GM12864 (cell line): Measurements from ENCODE around the gene RTN4RL1.

Source experiments
- DNase-seq: peaks from one replicate; pipeline ENCODE4 v3.0.0-alpha.2; 2011; ENCODE audit warnings: low read depth
- H3K4me3 ChIP-seq: 2 replicates; pipeline ENCODE4 v1.5.1; 2011; ENCODE audit warnings: mild to moderate bottlenecking, low read depth, low read length, control low read depth
- CTCF ChIP-seq: IDR thresholded peaks from 2 replicates; pipeline ENCODE4 v1.5.1; 2011; ENCODE audit warnings: low read depth, mild to moderate bottlenecking, moderate library complexity, low read length, control low read depth, inconsistent platforms; ENCODE audit errors: missing control alignments

RTN4RL1 gene

DNA sequence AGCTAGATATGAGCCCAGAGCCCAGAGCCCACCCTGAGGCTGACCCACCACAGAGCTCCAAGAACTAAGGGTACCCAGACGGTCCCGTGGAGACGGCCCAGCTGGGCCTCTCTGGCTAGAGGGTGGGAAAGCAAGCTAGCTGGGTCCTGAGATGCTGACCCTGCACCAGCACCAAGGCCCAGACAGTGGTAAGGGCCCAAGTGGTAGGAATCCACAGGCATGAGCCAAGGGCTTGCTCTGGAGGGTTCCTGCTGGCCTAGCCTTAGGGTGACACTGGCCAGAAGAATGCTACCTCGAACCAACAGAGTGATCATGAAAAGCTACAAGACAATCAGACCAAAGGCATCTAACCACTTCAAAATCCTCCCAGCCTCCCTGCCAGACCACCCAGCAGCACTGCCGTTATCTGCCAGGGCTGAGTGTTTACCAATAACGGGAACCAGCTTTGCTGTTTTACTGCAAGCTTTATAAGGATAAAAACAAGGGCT lies 42.9 kb upstream of the RTN4RL1 start:
- no peak overlapping the region for H3K4me3 ChIP-seq
- no peak for DNase-seq
- TF ChIP-seq CTCF: no peak

DNA sequence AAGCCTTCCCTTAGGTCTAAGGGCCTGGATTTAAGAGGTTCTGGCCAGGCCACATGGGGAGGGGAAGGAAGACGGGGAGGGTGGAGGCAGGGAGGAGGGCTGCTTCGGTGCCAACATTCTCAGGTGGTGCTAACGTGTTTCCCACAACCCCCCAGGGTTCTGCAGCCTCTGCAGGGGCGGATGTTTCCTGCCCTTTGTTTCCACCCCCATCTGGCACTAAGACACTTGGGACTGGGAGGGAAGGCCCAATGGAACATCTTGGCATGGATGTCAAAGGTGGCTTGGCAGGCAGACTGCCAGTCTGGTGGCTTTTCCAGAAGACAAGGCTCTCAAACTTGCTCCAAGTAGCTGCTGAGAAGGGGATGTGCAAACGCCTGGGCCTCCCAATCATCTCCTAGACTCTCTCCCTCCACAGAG lies 42.5 kb upstream of the RTN4RL1 start:
- H3K4me3 ChIP-seq: no peak overlapping the region
- TF ChIP-seq CTCF: no peak
- DNase-seq: no peak

- DNase-seq: no peak
- no peak for TF ChIP-seq CTCF
- no peak overlapping the region for H3K4me3 ChIP-seq
Observed at GRCh38 chr17:2067048-2067561, 42.0 kb upstream of the RTN4RL1 start.

DNA sequence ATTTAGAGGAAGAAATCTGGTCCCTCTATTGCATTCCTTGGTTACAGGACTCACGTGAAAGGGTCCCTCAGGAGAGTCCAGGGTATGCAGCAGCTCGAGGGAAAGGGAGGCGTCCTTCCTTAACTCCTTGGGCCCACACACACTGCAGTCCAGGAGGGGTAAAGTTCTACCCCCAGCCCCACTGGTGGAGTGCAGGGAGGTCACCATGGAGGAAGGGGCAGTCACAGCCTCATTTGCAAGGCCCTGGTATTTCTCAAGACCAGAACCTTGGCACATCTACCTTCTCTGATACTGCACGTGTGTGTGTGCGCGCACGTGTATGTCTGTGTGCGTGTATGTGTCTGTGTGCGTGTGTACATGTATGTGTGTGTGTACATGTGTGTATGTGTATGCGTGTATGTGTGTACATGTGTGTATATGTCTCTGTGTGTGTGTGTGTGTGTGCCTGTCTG lies 40.8 kb upstream of the RTN4RL1 start:
- no peak overlapping the region for H3K4me3 ChIP-seq
- TF ChIP-seq CTCF: no peak
- DNase-seq: no peak

DNA sequence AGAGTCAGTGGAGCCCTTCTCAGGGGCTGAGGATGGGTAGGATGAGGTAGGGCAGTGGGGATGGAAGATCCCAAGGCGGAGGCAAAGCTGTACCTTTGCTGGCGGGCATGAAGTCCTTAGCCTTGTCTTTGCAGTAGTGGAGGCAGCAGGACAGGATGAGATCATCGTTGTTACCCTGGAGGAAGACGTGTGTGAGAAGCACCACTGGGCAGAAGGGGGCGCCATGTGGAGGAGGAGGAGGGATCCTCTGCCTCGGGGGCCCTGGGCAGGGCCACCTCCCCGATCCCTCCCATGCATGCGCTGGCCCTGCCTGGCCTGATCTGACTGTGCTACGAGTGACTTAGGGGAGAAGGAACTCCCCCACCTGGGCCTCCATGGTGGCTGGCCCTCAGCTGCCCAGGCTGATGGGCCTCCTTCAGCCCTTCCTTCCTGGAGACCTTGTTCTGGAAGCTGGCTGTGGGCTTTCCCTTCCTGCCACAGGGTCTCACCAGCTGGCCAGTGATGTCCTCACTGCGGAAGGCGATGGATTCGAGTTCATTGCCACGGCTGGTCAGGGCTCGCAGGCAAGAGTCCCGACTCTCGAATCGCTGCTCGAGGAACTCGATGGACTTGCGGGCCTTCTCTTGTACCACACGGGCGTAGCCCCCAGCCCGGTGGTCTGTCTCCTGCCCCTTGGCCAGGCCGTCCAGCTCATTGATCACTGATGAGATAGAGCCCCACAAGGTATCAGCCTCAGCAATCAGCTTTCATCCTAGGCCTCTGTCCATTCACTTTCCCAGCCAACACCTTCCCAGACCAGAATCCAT lies 40.0 kb upstream of the RTN4RL1 start:
- DNase-seq: no peak
- H3K4me3 ChIP-seq: no peak overlapping the region
- TF ChIP-seq CTCF: peak; percentile 75

- H3K4me3 ChIP-seq: no peak overlapping the region
- no peak for DNase-seq
- no peak for TF ChIP-seq CTCF
Observed at GRCh38 chr17:2064520-2064971, 39.4 kb upstream of the RTN4RL1 start.
